Measurements from ENCODE around the gene TRMT13.

GRCh38 chr1:100131623-100132022, 1.3 kb upstream of the TRMT13 start:
- TF ChIP-seq CTCF (IDR thresholded peaks at IDR 0.05) (no peak), POLR2A (IDR thresholded peaks at IDR 0.05; ENCODE audit: low read depth) (no peak), EP300 (IDR thresholded peaks at IDR 0.05) (no peak)

All from esophagus muscularis mucosa (tissue), 4 donors.